Esophagus (tissue), 2 donors: ENCODE measurements around the gene FAM98B. TPM values are rescaled to one million over a fixed set of nuclear protein-coding genes. Genes with fewer than 3 reads are reported as not detected.

ENCODE experiments used
- H3K27ac ChIP-seq, 2 donors: one replicate each; pipeline ENCODE4 v1.5.1; 2013; ENCODE audit warnings: low read depth in 2 of 2, mild to moderate bottlenecking in 2 of 2, inconsistent platforms in 1 of 2, low read length in 1 of 2, moderate library complexity in 1 of 2
- H3K27me3 ChIP-seq, 2 donors: one replicate each; pipeline ENCODE4 v1.6.1; 2013; ENCODE audit warnings: low read length in 2 of 2, control low read depth in 1 of 2, mild to moderate bottlenecking in 1 of 2; ENCODE audit not compliant: insufficient read depth in 2 of 2, control insufficient read depth in 1 of 2
- H3K36me3 ChIP-seq, 2 donors: one replicate each; pipeline ENCODE4 v1.6.1; 2013; ENCODE audit warnings: low read length in 1 of 2; ENCODE audit not compliant: control insufficient read depth in 2 of 2, insufficient read depth in 2 of 2
- H3K4me1 ChIP-seq, 2 donors: one replicate each; pipeline ENCODE4 v1.6.1; 2013; ENCODE audit warnings: low read length in 1 of 2; ENCODE audit not compliant: control insufficient read depth in 2 of 2, insufficient read depth in 2 of 2
- H3K4me3 ChIP-seq, 2 donors: one replicate each; pipeline ENCODE4 v1.5.1; 2013; ENCODE audit warnings: low read length in 2 of 2, mild to moderate bottlenecking in 2 of 2, low read depth in 1 of 2, moderate library complexity in 1 of 2
- H3K9me3 ChIP-seq, 2 donors: one replicate each; pipeline ENCODE4 v1.6.1; 2013; ENCODE audit warnings: mild to moderate bottlenecking in 2 of 2, low read depth in 1 of 2, low read length in 1 of 2, moderate library complexity in 1 of 2; ENCODE audit not compliant: control insufficient read depth in 2 of 2, insufficient read depth in 1 of 2
- WGBS, 2 donors: extraction: QIAGEN DNeasy Blood & Tissue Kit; methylation state at CpG; one replicate each; pipeline ENCODE4 v1.1.7; 2013; 5-methylcytosine and 5-hydroxymethylcytosine counted together
- polyA plus RNA-seq, 2 donors: library from polyadenylated mRNA; stranded (reverse); fragments of 200-250 nt; gene quantifications; one replicate each; pipeline ENCODE4 v1.2.3, GENCODE V29; 2013
- donor health status: healthy with polysubstance abuse.
- donor health status: Bipolar disorder and iron deficiency.

Gene FAM98B
- polyA plus RNA-seq, 2 donors, result 3.9 to 7.9 TPM

- 82 to 85% methylated on average over 5 of the region's 5 CpGs for WGBS, 2 donors
- no peaks in the 10 kb centered on the region for H3K4me1 ChIP-seq
- H3K27ac ChIP-seq, result no peak overlapping the region
- no peaks in the 10 kb centered on the region for H3K9me3 ChIP-seq
- peaks cover 0 to 1% of the 10 kb centered on the region in 2 donors for H3K36me3 ChIP-seq
- H3K4me3 ChIP-seq, result no peak overlapping the region
- no peaks in the 10 kb centered on the region for H3K27me3 ChIP-seq
These were observed 62.7 kb downstream of the FAM98B start for GRCh38 chr15:38516626-38517025.

- H3K4me3 ChIP-seq, result no peak overlapping the region
- H3K4me1 ChIP-seq, result no peaks in the 10 kb centered on the region
- H3K9me3 ChIP-seq, result no peaks in the 10 kb centered on the region
- H3K36me3 ChIP-seq, result no peaks in the 10 kb centered on the region
- H3K27me3 ChIP-seq, result no peaks in the 10 kb centered on the region
- H3K27ac ChIP-seq, result no peak overlapping the region
- WGBS, 2 donors, result 66 to 76% methylated on average over 2 of the region's 2 CpGs
These were observed 63.5 kb downstream of the FAM98B start for GRCh38 chr15:38517312-38517975.

GRCh38 chr15:38518084-38518483 is 64.2 kb downstream of the FAM98B start:
- Histone ChIP-seq H3K36me3 (no peaks in the 10 kb centered on the region), H3K4me1 (no peaks in the 10 kb centered on the region), H3K4me3 (no peak overlapping the region), H3K9me3 (no peaks in the 10 kb centered on the region), H3K27ac (no peak overlapping the region), H3K27me3 (no peaks in the 10 kb centered on the region)
- WGBS, 2 donors, result 89 to 92% methylated on average over 4 of the region's 4 CpGs

- Histone ChIP-seq H3K27ac (no peak overlapping the region), H3K4me1 (no peaks in the 10 kb centered on the region), H3K27me3 (no peaks in the 10 kb centered on the region), H3K36me3 (no peaks in the 10 kb centered on the region), H3K4me3 (no peak overlapping the region), H3K9me3 (no peaks in the 10 kb centered on the region)
- 92 to 94% methylated on average over 3 of the region's 3 CpGs for WGBS, 2 donors
These were observed 66.1 kb downstream of the FAM98B start for GRCh38 chr15:38520035-38520434.

GRCh38 chr15:38521316-38521715 is 67.4 kb downstream of the FAM98B start:
- H3K9me3 ChIP-seq, result no peaks in the 10 kb centered on the region
- no peaks in the 10 kb centered on the region for H3K4me1 ChIP-seq
- no peaks in the 10 kb centered on the region for H3K36me3 ChIP-seq
- 61 to 64% methylated on average over 5 of the region's 5 CpGs for WGBS, 2 donors
- no peak overlapping the region for H3K4me3 ChIP-seq
- H3K27ac ChIP-seq, result no peak overlapping the region
- H3K27me3 ChIP-seq, result no peaks in the 10 kb centered on the region

GRCh38 chr15:38522922-38523321 is 69.0 kb downstream of the FAM98B start:
- no peaks in the 10 kb centered on the region for H3K4me1 ChIP-seq
- no peaks in the 10 kb centered on the region for H3K9me3 ChIP-seq
- no peak overlapping the region for H3K4me3 ChIP-seq
- 86 to 93% methylated on average over 4 of the region's 4 CpGs for WGBS, 2 donors
- no peaks in the 10 kb centered on the region for H3K27me3 ChIP-seq
- H3K27ac ChIP-seq, result no peak overlapping the region
- no peaks in the 10 kb centered on the region for H3K36me3 ChIP-seq

GRCh38 chr15:38524156-38524555 is 70.2 kb downstream of the FAM98B start:
- Histone ChIP-seq H3K27ac (no peak overlapping the region), H3K4me1 (no peaks in the 10 kb centered on the region), H3K27me3 (no peaks in the 10 kb centered on the region), H3K9me3 (no peaks in the 10 kb centered on the region), H3K4me3 (no peak overlapping the region), H3K36me3 (no peaks in the 10 kb centered on the region)
- 87 to 91% methylated on average over 5 of the region's 5 CpGs for WGBS, 2 donors

- Histone ChIP-seq H3K27me3 (no peaks in the 10 kb centered on the region), H3K4me3 (no peak overlapping the region), H3K4me1 (no peaks in the 10 kb centered on the region), H3K9me3 (no peaks in the 10 kb centered on the region), H3K36me3 (no peaks in the 10 kb centered on the region), H3K27ac (no peak overlapping the region)
- WGBS, 2 donors, result 80 to 85% methylated on average over 6 of the region's 6 CpGs
These were observed 71.6 kb downstream of the FAM98B start for GRCh38 chr15:38525489-38525888.

- Histone ChIP-seq H3K4me3 (no peak overlapping the region), H3K4me1 (no peaks in the 10 kb centered on the region), H3K9me3 (no peaks in the 10 kb centered on the region), H3K27ac (no peak overlapping the region), H3K27me3 (no peaks in the 10 kb centered on the region), H3K36me3 (no peaks in the 10 kb centered on the region)
- 86 to 98% methylated on average over 2 of the region's 2 CpGs for WGBS, 2 donors
These were observed 72.2 kb downstream of the FAM98B start for GRCh38 chr15:38526158-38526557.

GRCh38 chr15:38528294-38528693 is 74.4 kb downstream of the FAM98B start:
- Histone ChIP-seq H3K4me3 (no peak overlapping the region), H3K36me3 (no peaks in the 10 kb centered on the region), H3K27me3 (no peaks in the 10 kb centered on the region), H3K9me3 (no peaks in the 10 kb centered on the region), H3K27ac (no peak overlapping the region), H3K4me1 (no peaks in the 10 kb centered on the region)
- 97 to 100% methylated on average over 1 of the region's 1 CpG for WGBS, 2 donors
